Calu3 (cell line): ENCODE measurements around the gene SDC1. TPM values are rescaled to one million over a fixed set of nuclear protein-coding genes. Genes with fewer than 3 reads are reported as not detected.
A peak's percentile ranks its signal among the peaks of the same experiment; 100 is the strongest.

Experiments
- BruUV-seq: library from RNA; stranded (reverse); fragments of 400-500 nt; replicated peaks from 2 replicates; lab custom pipeline; 2021; lab: Mats Ljungman, UMichigan
- CTCF ChIA-PET: fragments of 300-600 bp; sonication (Branson Sonifier 250); formaldehyde crosslinking; loops from one replicate; lab custom pipeline; 2022; ENCODE audit warnings: antibody characterized with exemption; lab: Charles Lee
- DNase-seq: peaks from one replicate; pipeline ENCODE4 v3.0.0; 2022
- H3K27ac Mint-ChIP-seq: one replicate; pipeline ENCODE4 v1.8.0; 2022; ENCODE audit warnings: mixed read lengths; ENCODE audit not compliant: unreplicated experiment
- H3K27me3 Mint-ChIP-seq: one replicate; pipeline ENCODE4 v1.8.0; 2022; ENCODE audit warnings: mixed read lengths; ENCODE audit not compliant: unreplicated experiment
- H3K36me3 Mint-ChIP-seq: one replicate; pipeline ENCODE4 v1.8.0; 2022; ENCODE audit warnings: mild to moderate bottlenecking, moderate library complexity, mixed read lengths; ENCODE audit not compliant: insufficient read depth, unreplicated experiment
- H3K4me1 Mint-ChIP-seq: one replicate; pipeline ENCODE4 v1.8.0; 2022; ENCODE audit warnings: mild to moderate bottlenecking, low read depth, mixed read lengths; ENCODE audit not compliant: unreplicated experiment
- H3K4me3 Mint-ChIP-seq: one replicate; pipeline ENCODE4 v1.8.0; 2022; ENCODE audit warnings: mild to moderate bottlenecking, low read depth, moderate library complexity, mixed read lengths; ENCODE audit not compliant: unreplicated experiment
- H3K9me3 Mint-ChIP-seq: one replicate; pipeline ENCODE4 v1.8.0; 2022; ENCODE audit warnings: low read depth, mixed read lengths; ENCODE audit not compliant: unreplicated experiment
- CTCF ChIP-seq: fragments of 200-600 bp; IDR thresholded peaks from one replicate; pipeline ENCODE4 v1.8.0; 2022; ENCODE audit warnings: antibody characterized with exemption; ENCODE audit not compliant: unreplicated experiment
- intact Hi-C: fragments of 100-400 bp; cut with micrococcal nuclease; formaldehyde crosslinking; loops from one replicate; pipeline ENCODE4 v1.10.0; 2022; ENCODE audit not compliant: unreplicated experiment
- total RNA-seq: library from RNA; stranded (reverse); gene quantifications from 2 replicates; pipeline ENCODE4 v1.2.3, GENCODE V29; 2022

SDC1 gene
- total RNA-seq, 1 experiment from 2014 or later: 118 TPM

DNA sequence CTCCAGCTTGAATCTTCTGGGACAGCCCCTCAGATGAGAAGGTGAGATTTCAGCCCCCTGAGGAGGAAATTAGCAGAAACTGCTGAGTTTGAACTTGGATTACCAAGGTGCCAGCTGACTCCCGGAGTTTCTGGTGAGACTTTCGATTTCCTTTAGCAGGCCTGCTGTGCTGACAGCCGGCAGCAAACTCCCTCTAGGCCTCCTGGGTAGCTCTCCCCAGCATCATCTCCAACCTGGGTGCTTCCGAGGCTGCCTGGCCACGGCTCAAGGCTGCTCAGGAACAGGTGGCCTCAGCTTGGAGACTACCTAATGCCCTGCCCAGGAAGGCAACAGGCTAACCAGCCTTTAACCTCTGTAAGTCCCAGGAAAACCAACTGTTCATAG is 16.5 kb downstream of the SDC1 start:
- peaks cover 5% of the 10 kb centered on the region for H3K36me3 Mint-ChIP-seq
- no peak for DNase-seq
- BruUV-seq: no TSS peak
- no peak overlapping the region for H3K27ac Mint-ChIP-seq
- TF ChIP-seq CTCF: no peak
- H3K4me1 Mint-ChIP-seq: peaks cover 34% of the 10 kb centered on the region
- CTCF ChIA-PET: interaction anchor here (0.8 to 2.0 kb wide), 7 partner anchors 17 to 100 kb away, joined by 3 to 6 read pairs (median 3); partner anchors contain the start of gene SDC1
- no peak overlapping the region for H3K4me3 Mint-ChIP-seq
- intact Hi-C loops: no loop called here
- no peaks in the 10 kb centered on the region for H3K9me3 Mint-ChIP-seq
- no peaks in the 10 kb centered on the region for H3K27me3 Mint-ChIP-seq

GRCh38 chr2:20207051-20207450 is 17.9 kb downstream of the SDC1 start:
- BruUV-seq: no TSS peak
- H3K36me3 Mint-ChIP-seq: peaks cover 14% of the 10 kb centered on the region
- no peaks in the 10 kb centered on the region for H3K27me3 Mint-ChIP-seq
- H3K4me1 Mint-ChIP-seq: peaks cover 33% of the 10 kb centered on the region
- no peak for TF ChIP-seq CTCF
- no peak for DNase-seq
- CTCF ChIA-PET: interaction anchor here (0.6 to 1.1 kb wide), 2 partner anchors 72 to 100 kb away, joined by 3 to 4 read pairs; no protein-coding TSS in a partner anchor
- no peaks in the 10 kb centered on the region for H3K9me3 Mint-ChIP-seq
- intact Hi-C loops: no loop called here
- no peak overlapping the region for H3K27ac Mint-ChIP-seq
- no peak overlapping the region for H3K4me3 Mint-ChIP-seq

DNA sequence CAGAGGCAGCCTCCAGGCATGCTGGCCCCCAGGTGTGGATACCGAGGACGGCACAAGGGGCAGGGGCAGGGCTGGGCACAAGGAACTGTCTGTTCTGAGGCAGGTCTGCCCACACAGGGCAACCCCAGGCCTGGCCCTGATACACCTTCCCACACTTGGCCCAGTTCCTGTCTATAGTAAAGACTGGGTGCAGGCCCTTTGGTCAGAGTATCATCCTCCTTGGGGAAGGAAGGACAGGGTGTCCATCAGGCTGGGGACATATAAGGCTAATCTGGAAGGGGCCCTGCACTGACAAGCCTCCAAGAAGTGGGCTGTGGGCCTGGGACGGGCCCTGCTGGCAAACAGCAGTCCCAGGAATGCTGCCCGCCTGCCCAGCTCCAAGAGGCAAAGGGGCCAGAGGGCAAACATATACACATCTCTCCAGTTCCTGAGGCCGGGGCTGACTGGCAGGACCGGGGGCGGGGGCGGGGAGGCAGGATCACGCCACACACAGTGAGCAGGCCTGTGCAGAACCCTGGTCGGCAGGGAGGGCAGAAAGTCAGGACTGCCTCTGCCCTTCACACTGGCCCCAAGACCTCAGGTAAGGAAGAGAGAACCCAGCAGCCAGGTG is 18.9 kb downstream of the SDC1 start:
- Mint-ChIP-seq H3K4me1 (peaks cover 33% of the 10 kb centered on the region), H3K27ac (peak overlapping the region; percentile 36), H3K27me3 (no peaks in the 10 kb centered on the region), H3K36me3 (peaks cover 21% of the 10 kb centered on the region), H3K4me3 (no peak overlapping the region), H3K9me3 (no peaks in the 10 kb centered on the region)
- no peak for TF ChIP-seq CTCF
- BruUV-seq: no TSS peak
- intact Hi-C loops: no loop called here
- DNase-seq: peak; percentile 49
- CTCF ChIA-PET: interaction anchor here (0.9 to 1.5 kb wide), 2 partner anchors 12 to 20 kb away, joined by 4 read pairs; partner anchors contain the start of gene SDC1

DNA sequence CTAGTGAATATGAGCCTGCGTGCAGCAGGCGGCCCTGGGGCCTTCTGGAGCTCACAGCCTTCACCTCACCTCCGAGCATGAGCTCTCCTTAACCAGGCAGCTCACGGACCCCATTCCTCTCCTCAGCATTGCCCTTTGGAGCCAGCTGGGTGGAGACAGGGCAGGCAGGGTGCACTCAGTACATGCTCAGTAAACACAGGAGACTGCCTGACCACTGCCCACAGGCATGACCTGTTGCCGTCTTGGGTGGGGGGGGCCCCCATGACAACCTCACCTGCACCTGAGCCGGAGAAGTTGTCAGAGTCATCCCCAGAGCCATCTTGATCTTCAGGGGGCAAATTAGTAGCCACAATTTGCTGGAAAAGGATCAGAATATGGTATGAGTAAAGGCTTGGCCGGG is 19.9 kb downstream of the SDC1 start:
- H3K27me3 Mint-ChIP-seq: no peaks in the 10 kb centered on the region
- H3K27ac Mint-ChIP-seq: no peak overlapping the region
- no peak for DNase-seq
- CTCF ChIA-PET: interaction anchor here (0.5 to 1.5 kb wide), 3 partner anchors 11 to 95 kb away, joined by 3 to 4 read pairs (median 4); partner anchors contain the start of gene SDC1
- TF ChIP-seq CTCF: no peak
- BruUV-seq: no TSS peak
- peaks cover 33% of the 10 kb centered on the region for H3K4me1 Mint-ChIP-seq
- H3K4me3 Mint-ChIP-seq: no peak overlapping the region
- H3K36me3 Mint-ChIP-seq: peaks cover 29% of the 10 kb centered on the region
- intact Hi-C loops: no loop called here
- no peaks in the 10 kb centered on the region for H3K9me3 Mint-ChIP-seq
